Brain microvascular endothelial cell (primary cell): ENCODE results near the gene HOXD8.

ENCODE experiments used
- DNase-seq: peaks from one replicate; pipeline ENCODE4 v3.0.0-alpha.2; 2020
- H3K27ac ChIP-seq: fragments of 250-450 bp; sonication (Bioruptor Pico); 2 replicates; pipeline ENCODE4 v1.5.1; 2020; ENCODE audit warnings: mild to moderate bottlenecking, moderate library complexity
- H3K27me3 ChIP-seq: fragments of 250-450 bp; sonication (Bioruptor Pico); replicated peaks from 2 replicates; pipeline ENCODE4 v1.5.1; 2020; ENCODE audit warnings: mild to moderate bottlenecking
- H3K36me3 ChIP-seq: fragments of 250-450 bp; sonication (Bioruptor Pico); replicated peaks from 2 replicates; pipeline ENCODE4 v1.5.1; 2020; ENCODE audit warnings: mild to moderate bottlenecking
- H3K4me3 ChIP-seq: 2 replicates; pipeline ENCODE4 v1.5.1; 2011; ENCODE audit warnings: low read depth, mild to moderate bottlenecking, control low read depth, low read length, moderate library complexity
- CTCF ChIP-seq: IDR thresholded peaks from 2 replicates; pipeline ENCODE4 v1.5.1; 2011; ENCODE audit warnings: low read depth, mild to moderate bottlenecking, moderate library complexity, low read length, control low read depth, inconsistent platforms; ENCODE audit errors: missing control alignments
- in situ Hi-C: cut with HindIII; loops from 2 replicates; pipeline ENCODE4 v1.10.0; 2017; ENCODE audit warnings: low sequenced_read_pairs, low pct_ligation_motif_present

HOXD8 gene

DNA sequence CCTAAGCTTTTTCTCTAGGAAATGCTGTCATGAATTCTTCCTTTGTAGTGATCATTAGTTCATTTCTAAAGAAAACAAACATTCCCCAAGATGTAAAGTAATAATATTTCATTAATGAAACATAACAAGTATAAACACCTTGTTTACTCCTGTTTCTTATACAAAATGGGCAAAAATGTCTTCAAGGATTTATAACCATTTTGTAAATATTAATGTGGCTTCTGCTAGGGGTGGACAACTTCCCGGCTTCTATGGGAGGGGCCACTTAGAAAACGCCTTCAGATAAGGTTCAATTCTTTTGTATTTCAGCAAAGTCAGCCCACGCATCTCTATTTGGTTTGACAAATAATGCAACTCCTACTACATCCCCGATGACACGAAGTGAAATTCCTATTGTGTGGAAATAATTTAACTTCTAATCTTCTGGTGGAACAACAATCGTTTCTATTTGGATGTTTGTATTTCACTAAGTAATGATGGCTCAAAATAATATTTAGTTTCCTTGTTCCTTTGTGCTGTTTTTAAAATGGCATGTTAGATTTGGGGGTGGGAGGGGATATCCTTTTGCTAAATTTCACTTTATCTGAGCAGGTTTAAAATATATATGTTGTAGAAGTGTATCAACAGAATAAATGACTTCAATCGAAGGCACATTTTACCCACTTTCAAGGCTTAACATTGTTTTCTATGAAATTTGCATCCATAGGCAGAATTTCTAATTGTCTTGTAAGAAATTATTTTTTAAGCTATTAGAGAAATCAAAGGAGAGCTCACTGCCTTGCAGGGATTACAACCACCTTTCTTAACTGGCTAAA lies 44.3 kb downstream of the HOXD8 start:
- Histone ChIP-seq H3K4me3 (no peak overlapping the region), H3K36me3 (no peaks in the 10 kb centered on the region), H3K27ac (no peak overlapping the region), H3K27me3 (peaks cover 87% of the 10 kb centered on the region)
- in situ Hi-C loops = no loop called here
- no peak for TF ChIP-seq CTCF
- no peak for DNase-seq

DNA sequence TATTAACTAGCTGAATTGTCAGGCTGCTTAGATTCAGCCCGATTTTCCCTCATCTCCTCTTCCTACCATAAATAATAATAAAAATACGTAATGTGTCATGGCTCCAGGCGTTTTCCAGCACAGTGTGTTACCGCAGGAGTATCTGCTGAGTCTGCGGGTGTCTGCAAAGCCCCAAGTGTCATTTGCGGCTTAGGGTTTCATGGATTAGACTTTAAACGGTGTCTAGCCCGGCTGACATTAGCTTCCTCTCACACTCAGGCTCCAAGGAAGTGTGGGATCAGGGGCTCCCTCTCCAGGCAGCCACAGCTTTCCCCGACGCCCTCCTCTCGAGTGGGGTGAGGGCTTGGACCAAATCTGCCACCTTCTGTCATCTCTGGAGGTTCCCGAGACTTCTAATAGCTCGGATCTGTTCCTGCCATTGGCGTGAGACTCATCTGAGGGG lies 44.9 kb downstream of the HOXD8 start:
- in situ Hi-C loops = no loop called here
- H3K27ac ChIP-seq = no peak overlapping the region
- H3K36me3 ChIP-seq = no peaks in the 10 kb centered on the region
- H3K27me3 ChIP-seq = peaks cover 89% of the 10 kb centered on the region
- no peak for TF ChIP-seq CTCF
- no peak for DNase-seq
- no peak overlapping the region for H3K4me3 ChIP-seq

DNA sequence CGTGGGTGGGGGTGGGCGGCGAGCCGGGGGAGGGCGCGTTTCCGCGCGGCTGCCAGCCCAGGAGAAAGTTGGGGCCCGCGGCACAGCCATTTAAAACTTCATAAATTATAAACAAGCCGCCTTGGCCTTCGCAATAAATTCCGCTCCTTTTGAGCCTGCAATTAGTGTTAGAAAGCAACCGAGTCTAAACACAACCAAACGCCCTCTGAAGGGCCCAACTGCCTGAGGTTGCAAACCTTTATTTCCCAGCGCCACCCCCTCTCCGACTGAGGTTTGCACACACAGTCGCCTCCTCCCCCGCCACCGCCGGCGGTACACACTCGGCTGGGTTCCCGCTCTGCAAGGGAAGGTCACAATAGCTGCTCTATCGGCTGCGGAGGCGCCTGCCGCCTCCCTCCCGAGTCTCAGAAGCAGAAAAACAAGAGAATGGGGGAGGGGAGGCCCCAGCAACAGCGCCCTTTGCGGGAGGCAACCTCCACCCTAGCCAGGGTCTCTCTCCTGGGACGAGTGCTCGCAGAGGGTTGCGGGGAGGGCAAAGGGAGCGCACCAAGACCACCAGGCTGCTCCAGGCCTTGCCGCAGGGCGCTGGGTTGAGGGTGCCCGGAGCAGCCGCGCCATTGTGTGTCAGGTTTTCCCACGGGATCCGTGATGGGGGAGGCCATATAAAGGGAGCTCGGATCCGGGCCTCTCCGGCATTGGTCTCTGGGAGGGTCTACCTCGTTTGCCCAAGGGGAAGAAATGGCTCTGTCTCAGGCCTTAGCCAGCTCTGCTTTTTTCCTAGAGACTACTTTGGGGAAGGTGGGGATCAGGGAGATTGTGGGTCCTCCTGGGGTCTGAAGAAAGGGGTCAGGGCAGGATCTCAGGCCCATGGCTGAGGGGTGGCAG lies 45.6 kb downstream of the HOXD8 start:
- in situ Hi-C loops = no loop called here

GRCh38 chr2:176175709-176176607 lies 46.5 kb downstream of the HOXD8 start:
- H3K27me3 ChIP-seq = peaks cover 88% of the 10 kb centered on the region
- H3K4me3 ChIP-seq = no peak overlapping the region
- no peak for DNase-seq
- no peak overlapping the region for H3K27ac ChIP-seq
- no peak for TF ChIP-seq CTCF
- no peaks in the 10 kb centered on the region for H3K36me3 ChIP-seq
- in situ Hi-C loops = no loop called here

More for the DNA sequence above, 45.6 kb downstream of the HOXD8 start:
- no peaks in the 10 kb centered on the region for H3K36me3 ChIP-seq
- DNase-seq = no peak
- no peak overlapping the region for H3K4me3 ChIP-seq
- TF ChIP-seq CTCF = no peak
- no peak overlapping the region for H3K27ac ChIP-seq
- H3K27me3 ChIP-seq = peaks cover 90% of the 10 kb centered on the region

- in situ Hi-C loops = no loop called here
- Histone ChIP-seq H3K4me3 (peak overlapping the region; percentile 29), H3K36me3 (no peaks in the 10 kb centered on the region), H3K27ac (no peak overlapping the region), H3K27me3 (peaks cover 72% of the 10 kb centered on the region)
- no peak for DNase-seq
- no peak for TF ChIP-seq CTCF
Observed at GRCh38 chr2:176177580-176178037, 48.1 kb downstream of the HOXD8 start.
